GM19238 (cell line): Measurements from ENCODE around the gene EGFR.

Experiments
- DNase-seq: peaks from one replicate; pipeline ENCODE4 v3.0.0; 2011; ENCODE audit warnings: low spot score; ENCODE audit not compliant: insufficient read length

EGFR gene

GRCh38 chr7:55060636-55061022, 41.8 kb downstream of the EGFR start:
- no peak for DNase-seq

- DNase-seq, result no peak
Observed at GRCh38 chr7:55061726-55062499, 43.1 kb downstream of the EGFR start.

- DNase-seq, result no peak
Observed at GRCh38 chr7:55063061-55063460, 44.2 kb downstream of the EGFR start.

DNA sequence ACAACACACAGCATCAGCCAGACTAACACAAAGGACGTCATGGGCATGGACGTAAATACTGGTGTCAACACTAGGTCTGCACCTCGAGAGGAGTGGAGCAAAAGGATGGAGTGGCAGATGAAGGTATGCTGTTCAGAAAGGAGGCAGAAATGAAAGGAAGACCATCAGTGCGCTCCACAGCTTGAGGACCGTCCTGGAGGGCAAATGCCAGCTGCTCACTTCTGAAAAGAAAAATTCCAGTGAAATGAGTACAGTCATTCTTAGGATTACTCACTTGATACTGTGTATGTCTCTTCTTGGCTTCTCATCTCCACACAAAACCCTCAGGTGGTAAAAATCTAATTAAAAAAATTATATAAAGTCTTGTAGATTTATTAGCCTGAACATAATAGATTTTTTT, 44.8 kb downstream of the EGFR start:
- no peak for DNase-seq

GRCh38 chr7:55065079-55065478, 46.3 kb downstream of the EGFR start:
- no peak for DNase-seq

DNA sequence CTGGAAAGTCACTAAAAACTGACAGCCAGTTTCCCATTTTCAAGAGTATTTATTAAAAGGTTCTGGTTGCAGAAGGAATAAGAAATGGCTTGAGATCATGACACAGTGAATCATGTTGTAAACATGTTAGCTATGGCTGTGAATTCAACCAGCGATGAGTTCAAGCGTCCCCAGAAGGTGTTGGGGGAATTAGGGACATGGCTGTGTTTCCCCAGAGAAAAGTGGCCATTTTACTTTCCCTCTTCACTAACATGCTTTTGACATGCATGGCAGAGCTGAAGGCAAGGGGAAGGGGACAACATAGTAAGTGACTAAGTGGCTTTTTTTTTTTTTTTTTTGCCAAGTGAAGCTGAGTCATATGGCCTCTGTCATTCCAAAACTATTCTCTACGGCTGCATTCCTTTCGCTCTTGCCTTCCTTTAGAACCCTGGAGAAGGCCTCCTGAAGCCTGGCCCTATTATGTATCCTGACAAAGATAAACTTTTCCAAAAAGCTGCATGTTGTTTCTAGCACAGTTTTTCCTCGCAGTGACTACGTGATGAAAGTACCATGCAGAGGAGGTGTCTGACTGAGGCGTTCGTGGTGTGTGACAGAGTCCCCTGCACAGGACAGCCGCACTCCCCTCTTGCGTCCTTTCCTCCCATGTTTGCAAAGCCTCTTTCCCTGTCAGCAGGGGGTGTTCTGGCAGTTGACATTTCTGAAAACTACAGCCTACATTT, 46.9 kb downstream of the EGFR start:
- DNase-seq, result no peak

DNA sequence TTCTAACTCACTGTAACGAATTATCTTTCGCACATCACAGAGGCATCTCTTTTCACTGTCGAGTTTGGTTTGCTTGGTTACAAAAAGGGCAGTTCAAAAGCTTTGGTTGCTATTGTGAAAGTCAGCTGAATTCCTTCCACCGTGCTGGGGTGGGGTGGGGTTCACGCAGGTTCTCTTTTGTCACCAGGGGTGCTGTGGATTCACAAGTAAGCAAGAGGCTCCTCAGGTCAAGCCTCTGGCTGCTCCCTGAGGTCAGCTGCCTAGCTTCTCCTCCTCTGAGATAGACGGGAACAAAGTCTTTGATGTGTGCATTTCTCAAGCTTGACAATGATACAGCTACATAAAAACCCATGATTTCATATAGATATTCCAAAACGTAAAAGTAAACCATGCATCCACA, 47.7 kb downstream of the EGFR start:
- no peak for DNase-seq

- DNase-seq, result no peak
Observed at GRCh38 chr7:55066938-55067337, 48.1 kb downstream of the EGFR start.

DNA sequence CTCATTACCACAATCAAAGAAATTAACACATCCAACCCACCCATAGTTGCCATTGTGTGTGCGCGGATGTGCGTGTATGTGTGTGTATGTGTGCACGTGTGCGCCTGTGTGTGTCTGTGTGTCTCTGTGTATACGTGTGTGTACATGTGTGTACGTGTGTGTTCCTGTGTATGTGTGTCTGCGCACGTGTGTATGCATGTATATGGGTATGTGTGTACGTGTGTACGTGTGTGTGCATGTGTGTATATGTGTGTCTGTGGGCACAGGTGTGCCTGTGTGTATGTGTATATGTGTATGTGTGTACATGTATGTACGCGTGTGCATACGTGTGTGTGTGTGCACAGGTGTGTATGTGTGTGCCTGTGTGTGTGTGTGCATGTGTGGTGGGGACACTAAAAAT, 48.9 kb downstream of the EGFR start:
- no peak for DNase-seq

DNA sequence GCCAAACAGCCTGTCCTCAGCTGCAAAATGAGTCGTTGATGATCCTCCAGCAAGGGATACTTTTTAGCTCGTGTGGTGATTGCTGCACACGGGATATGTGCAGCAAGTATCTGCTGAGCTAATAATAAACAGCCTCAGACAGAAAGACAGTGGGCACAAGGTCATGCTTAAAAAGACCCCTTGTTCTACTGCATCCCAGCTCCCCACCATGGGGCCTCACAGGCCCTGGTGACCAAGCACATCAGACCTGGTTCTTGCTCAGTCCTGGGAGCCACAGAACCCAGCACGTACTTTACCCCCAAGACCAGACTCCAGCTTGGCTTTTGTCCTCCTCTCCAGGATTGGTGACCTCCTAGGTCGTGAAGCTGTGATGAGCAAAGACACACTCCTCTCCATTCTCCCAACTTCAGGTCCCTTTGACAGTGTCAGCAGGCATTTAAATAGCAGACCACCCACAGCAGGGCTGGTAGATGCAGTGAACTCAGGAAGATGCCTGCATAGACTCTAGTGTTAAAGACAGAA, 50.5 kb downstream of the EGFR start:
- no peak for DNase-seq

DNA sequence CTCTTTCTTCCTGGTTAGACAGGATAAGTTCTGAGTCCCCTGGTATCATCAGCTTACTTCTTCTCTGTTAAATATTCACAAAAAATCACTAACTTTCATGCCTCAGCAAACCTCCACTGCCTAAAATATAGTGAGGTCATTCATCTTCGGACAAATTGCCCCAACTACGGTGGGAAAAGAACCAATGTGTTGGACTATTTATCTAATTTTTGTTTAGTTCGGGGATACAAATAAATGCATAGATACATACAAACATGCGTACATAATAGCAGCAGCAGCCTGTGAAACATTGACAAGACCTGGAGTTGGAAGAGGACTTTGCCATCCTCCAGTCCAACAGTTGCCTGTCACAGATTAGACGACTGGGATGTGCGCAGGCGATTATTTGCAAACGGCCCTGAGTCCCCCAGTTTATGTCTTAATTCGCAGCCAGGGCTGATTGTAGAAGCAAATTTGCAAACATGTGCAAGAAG, 51.5 kb downstream of the EGFR start:
- DNase-seq, result no peak

- no peak for DNase-seq
Observed at GRCh38 chr7:55070854-55071253, 52.0 kb downstream of the EGFR start.

- no peak for DNase-seq
Observed at GRCh38 chr7:55071411-55072175, 52.8 kb downstream of the EGFR start.

DNA sequence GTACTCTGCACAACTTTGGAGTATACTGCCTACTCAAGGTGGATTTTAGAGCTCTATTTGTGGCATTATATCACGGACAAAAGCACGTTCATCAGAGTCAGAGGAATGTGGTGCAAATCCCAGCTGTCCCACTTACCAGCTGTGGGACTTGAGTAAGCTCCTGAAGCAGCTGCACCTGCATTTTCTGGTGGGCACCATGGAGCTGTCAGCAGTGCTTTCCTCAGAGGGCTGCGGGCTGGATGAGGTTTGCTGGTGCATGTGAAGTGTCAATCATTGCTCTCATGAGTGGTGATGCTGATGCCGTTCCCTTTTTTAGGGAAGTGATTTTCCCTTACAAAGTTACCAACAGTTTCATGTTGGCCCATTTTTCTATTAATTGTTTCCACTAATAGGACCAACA, 53.4 kb downstream of the EGFR start:
- no peak for DNase-seq

GRCh38 chr7:55073051-55073511, 54.3 kb downstream of the EGFR start:
- peak; percentile 30 for DNase-seq

GRCh38 chr7:55073976-55074528, 55.2 kb downstream of the EGFR start:
- DNase-seq, result peak; percentile 55

GRCh38 chr7:55075464-55076021, 56.7 kb downstream of the EGFR start:
- DNase-seq, result no peak

DNA sequence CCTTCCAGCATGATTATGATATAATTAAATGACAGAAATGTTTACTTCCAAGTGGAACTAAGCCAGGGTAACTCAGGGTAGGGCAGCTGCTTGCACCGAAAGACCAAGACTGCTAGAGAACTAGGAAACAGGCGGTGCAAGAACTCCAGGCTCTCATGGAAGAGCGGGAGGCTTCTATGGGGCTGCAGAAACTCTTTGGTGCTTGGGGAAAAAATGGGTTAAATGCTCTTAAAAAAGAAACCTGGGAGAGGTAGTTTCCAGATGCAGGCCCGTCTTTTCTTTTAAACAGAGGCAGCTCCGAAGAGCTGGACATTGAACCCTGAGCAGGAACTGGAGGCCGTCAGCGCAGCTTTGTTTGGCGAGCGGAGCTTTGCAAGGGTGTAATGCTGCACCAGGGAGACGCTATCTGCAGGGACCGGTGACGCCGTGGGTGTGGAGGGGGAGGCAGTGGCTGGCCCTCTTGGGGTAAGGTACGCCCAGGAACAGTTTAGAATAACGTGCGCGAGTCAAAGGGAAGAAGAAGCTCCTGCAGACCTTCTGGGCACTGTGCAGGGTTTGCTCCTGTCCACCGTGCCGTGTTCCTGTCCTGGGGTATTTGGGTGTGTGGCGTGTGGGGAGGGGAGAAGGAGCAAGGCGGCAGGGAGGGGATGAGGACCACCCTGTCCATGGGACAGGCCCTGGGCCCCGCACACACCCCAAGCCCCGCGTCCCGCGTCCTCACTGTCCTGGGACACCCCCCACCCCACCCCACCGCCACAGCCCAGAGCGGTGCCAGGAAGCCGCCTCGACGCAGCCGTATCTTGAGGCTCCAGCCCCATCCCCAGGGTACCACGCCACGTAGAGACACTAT, 59.0 kb downstream of the EGFR start:
- DNase-seq, result no peak

- no peak for DNase-seq
Observed at GRCh38 chr7:55078465-55079372, 59.9 kb downstream of the EGFR start.
